WERI-Rb-1 (cell line): ENCODE measurements around the gene PHRF1.

Experiments
- DNase-seq: peaks from one replicate; pipeline ENCODE4 v3.0.0-alpha.2; 2020
- H3K27ac ChIP-seq: fragments of 250-450 bp; sonication (Bioruptor Pico); 2 replicates; pipeline ENCODE4 v1.5.1; 2020; ENCODE audit warnings: mild to moderate bottlenecking, moderate library complexity
- H3K27me3 ChIP-seq: fragments of 250-450 bp; sonication (Bioruptor Pico); 2 replicates; pipeline ENCODE4 v1.5.1; 2021; ENCODE audit warnings: mild to moderate bottlenecking, low read depth, moderate library complexity; ENCODE audit not compliant: insufficient read depth, severe bottlenecking
- H3K36me3 ChIP-seq: fragments of 250-450 bp; sonication (Bioruptor Pico); 2 replicates; pipeline ENCODE4 v1.5.1; 2020; ENCODE audit warnings: mild to moderate bottlenecking, moderate library complexity
- H3K4me3 ChIP-seq: 2 replicates; pipeline ENCODE4 v1.5.1; 2011; ENCODE audit warnings: low read depth, mild to moderate bottlenecking, control low read depth, low read length
- H3K9me3 ChIP-seq: fragments of 250-450 bp; sonication (Bioruptor Pico); 2 replicates; pipeline ENCODE4 v1.5.1; 2021; ENCODE audit warnings: mild to moderate bottlenecking, moderate library complexity; ENCODE audit not compliant: severe bottlenecking
- CTCF ChIP-seq: IDR thresholded peaks from 2 replicates; pipeline ENCODE4 v1.5.1; 2011; ENCODE audit warnings: low read depth, mild to moderate bottlenecking, control low read depth, inconsistent platforms, low read length

PHRF1 gene

GRCh38 chr11:538431-539051 is 37.7 kb upstream of the PHRF1 start:
- Histone ChIP-seq H3K27ac (no peak overlapping the region), H3K36me3 (peaks cover 8% of the 10 kb centered on the region), H3K9me3 (peaks cover 2% of the 10 kb centered on the region), H3K27me3 (no peaks in the 10 kb centered on the region), H3K4me3 (no peak overlapping the region)
- DNase-seq = no peak
- TF ChIP-seq CTCF = no peak

- Histone ChIP-seq H3K27me3 (no peaks in the 10 kb centered on the region), H3K4me3 (no peak overlapping the region)
Measured at GRCh38 chr11:539971-540481, 36.2 kb upstream of the PHRF1 start.

GRCh38 chr11:540583-541432 is 35.5 kb upstream of the PHRF1 start:
- no peak for TF ChIP-seq CTCF
- Histone ChIP-seq H3K27me3 (no peaks in the 10 kb centered on the region), H3K27ac (no peak overlapping the region), H3K4me3 (no peak overlapping the region), H3K9me3 (peaks cover 2% of the 10 kb centered on the region), H3K36me3 (no peaks in the 10 kb centered on the region)
- no peak for DNase-seq

More at GRCh38 chr11:539971-540481, 36.2 kb upstream of the PHRF1 start:
- Histone ChIP-seq H3K9me3 (peaks cover 2% of the 10 kb centered on the region), H3K27ac (no peak overlapping the region), H3K36me3 (no peaks in the 10 kb centered on the region)
- no peak for TF ChIP-seq CTCF
- no peak for DNase-seq

- TF ChIP-seq CTCF = no peak
- Histone ChIP-seq H3K27me3 (no peaks in the 10 kb centered on the region), H3K4me3 (no peak overlapping the region), H3K27ac (no peak overlapping the region), H3K36me3 (no peaks in the 10 kb centered on the region), H3K9me3 (peaks cover 2% of the 10 kb centered on the region)
- no peak for DNase-seq
Measured at GRCh38 chr11:541433-541885, 34.8 kb upstream of the PHRF1 start.

GRCh38 chr11:544817-545166 is 31.5 kb upstream of the PHRF1 start:
- Histone ChIP-seq H3K4me3 (no peak overlapping the region), H3K27me3 (no peaks in the 10 kb centered on the region), H3K27ac (no peak overlapping the region), H3K36me3 (no peaks in the 10 kb centered on the region), H3K9me3 (no peaks in the 10 kb centered on the region)
- DNase-seq = no peak
- no peak for TF ChIP-seq CTCF
